ENCODE data around the gene TMEM132D.

TMEM132D gene

GRCh38 chr12:129588142-129588541 is 315.7 kb downstream of the TMEM132D start:
- no peak for DNase-seq (ENCODE audit: extremely low read depth, low read depth)
- TF ChIP-seq, protein P1, sequence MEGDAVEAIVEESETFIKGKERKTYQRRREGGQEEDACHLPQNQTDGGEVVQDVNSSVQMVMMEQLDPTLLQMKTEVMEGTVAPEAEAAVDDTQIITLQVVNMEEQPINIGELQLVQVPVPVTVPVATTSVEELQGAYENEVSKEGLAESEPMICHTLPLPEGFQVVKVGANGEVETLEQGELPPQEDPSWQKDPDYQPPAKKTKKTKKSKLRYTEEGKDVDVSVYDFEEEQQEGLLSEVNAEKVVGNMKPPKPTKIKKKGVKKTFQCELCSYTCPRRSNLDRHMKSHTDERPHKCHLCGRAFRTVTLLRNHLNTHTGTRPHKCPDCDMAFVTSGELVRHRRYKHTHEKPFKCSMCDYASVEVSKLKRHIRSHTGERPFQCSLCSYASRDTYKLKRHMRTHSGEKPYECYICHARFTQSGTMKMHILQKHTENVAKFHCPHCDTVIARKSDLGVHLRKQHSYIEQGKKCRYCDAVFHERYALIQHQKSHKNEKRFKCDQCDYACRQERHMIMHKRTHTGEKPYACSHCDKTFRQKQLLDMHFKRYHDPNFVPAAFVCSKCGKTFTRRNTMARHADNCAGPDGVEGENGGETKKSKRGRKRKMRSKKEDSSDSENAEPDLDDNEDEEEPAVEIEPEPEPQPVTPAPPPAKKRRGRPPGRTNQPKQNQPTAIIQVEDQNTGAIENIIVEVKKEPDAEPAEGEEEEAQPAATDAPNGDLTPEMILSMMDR (IDR thresholded peaks at IDR 0.05; ENCODE audit: low read depth, low read length): no peak

- TF ChIP-seq, protein P1 (IDR thresholded peaks at IDR 0.05; ENCODE audit: low read depth, low read length): no peak
- no peak for DNase-seq (ENCODE audit: extremely low read depth, low read depth)
These were observed 318.5 kb downstream of the TMEM132D start for GRCh38 chr12:129585296-129585695.

GRCh38 chr12:129579879-129580278 is 323.9 kb downstream of the TMEM132D start:
- no peak for DNase-seq (ENCODE audit: extremely low read depth, low read depth)
- TF ChIP-seq, protein P1 (IDR thresholded peaks at IDR 0.05; ENCODE audit: low read depth, low read length): no peak

DNA sequence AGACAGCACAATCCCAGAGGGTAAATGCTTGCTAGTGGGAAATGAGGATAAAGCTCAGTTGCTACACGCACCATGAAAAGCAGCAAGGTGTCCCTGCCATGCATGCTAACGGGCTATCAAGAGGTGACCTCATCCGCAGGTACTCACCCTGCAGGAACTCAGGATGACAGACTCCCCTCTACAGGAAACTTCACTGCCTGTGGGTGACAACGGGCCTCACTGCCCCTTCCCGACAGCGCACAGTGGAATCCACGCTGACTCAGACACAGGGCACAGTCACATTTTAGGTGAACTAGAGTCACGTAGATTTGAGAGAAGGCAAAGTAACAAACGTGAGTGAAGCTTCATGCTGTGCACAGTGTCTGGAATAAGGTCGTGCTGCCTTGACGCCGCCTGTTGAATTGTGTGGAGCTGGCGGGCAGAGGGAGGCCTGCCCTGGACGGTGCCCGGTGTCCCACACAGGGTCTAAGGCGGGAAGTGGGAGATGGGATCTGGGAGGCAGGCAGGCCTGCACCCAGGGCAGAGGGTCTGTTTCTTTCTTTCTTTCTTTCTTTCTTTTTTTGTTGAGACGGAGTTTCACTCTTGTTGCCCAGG is 331.8 kb downstream of the TMEM132D start:
- TF ChIP-seq, protein P1 (IDR thresholded peaks at IDR 0.05; ENCODE audit: low read depth, low read length): no peak
- DNase-seq (ENCODE audit: extremely low read depth, low read depth): no peak

- DNase-seq (ENCODE audit: extremely low read depth, low read depth): no peak
- TF ChIP-seq, protein P1 (IDR thresholded peaks at IDR 0.05; ENCODE audit: low read depth, low read length): no peak
These were observed 332.9 kb downstream of the TMEM132D start for GRCh38 chr12:129570796-129571400.

- no peak for DNase-seq (ENCODE audit: extremely low read depth, low read depth)
- TF ChIP-seq, protein P1 (IDR thresholded peaks at IDR 0.05; ENCODE audit: low read depth, low read length): no peak
These were observed 337.0 kb downstream of the TMEM132D start for GRCh38 chr12:129566800-129567199.

DNA sequence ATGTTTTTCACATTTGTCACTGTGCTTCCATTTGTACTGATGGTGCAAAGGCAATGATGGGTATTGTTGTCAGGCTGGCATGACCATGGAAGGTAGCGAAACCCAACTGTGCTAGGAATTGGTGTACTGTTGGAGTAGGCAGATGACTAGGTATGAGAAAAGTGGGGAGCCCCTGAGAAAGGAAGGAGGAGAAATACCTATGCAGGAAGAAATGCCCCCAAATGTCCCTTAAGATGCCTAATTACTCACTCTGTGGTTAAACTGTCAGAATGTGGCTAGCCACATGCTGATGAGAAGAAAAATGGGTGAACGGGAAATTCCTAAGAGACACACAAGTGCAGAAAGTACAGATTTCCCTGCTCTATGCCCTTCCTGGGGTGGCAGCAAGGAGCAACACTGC is 339.1 kb downstream of the TMEM132D start:
- TF ChIP-seq, protein P1 (IDR thresholded peaks at IDR 0.05; ENCODE audit: low read depth, low read length): no peak
- no peak for DNase-seq (ENCODE audit: extremely low read depth, low read depth)
